ENCODE results near the gene CORO7.

The CORO7 gene

GRCh38 chr16:4332623-4333307 lies 83.6 kb downstream of the CORO7 start:
- DNase-seq, result no peak

GRCh38 chr16:4332083-4332482 lies 84.3 kb downstream of the CORO7 start:
- no peak for DNase-seq

GRCh38 chr16:4330277-4330874 lies 86.0 kb downstream of the CORO7 start:
- DNase-seq, result no peak

GRCh38 chr16:4328782-4329775 lies 87.3 kb downstream of the CORO7 start:
- no peak for DNase-seq

- no peak for DNase-seq
Observed at GRCh38 chr16:4328046-4328781, 88.2 kb downstream of the CORO7 start.

GRCh38 chr16:4327386-4328045 lies 88.9 kb downstream of the CORO7 start:
- DNase-seq, result no peak

GRCh38 chr16:4325253-4325758 lies 91.1 kb downstream of the CORO7 start:
- no peak for DNase-seq

- no peak for DNase-seq
Observed at GRCh38 chr16:4324492-4325252, 91.7 kb downstream of the CORO7 start.

GRCh38 chr16:4323845-4324488 lies 92.4 kb downstream of the CORO7 start:
- DNase-seq, result no peak

GRCh38 chr16:4323071-4323844 lies 93.1 kb downstream of the CORO7 start:
- no peak for DNase-seq

- DNase-seq, result no peak
Observed at GRCh38 chr16:4322121-4323052, 94.0 kb downstream of the CORO7 start.

- DNase-seq, result no peak
Observed at GRCh38 chr16:4321286-4322120, 94.9 kb downstream of the CORO7 start.

- no peak for DNase-seq
Observed at GRCh38 chr16:4320571-4321137, 95.7 kb downstream of the CORO7 start.

GRCh38 chr16:4319454-4320421 lies 96.7 kb downstream of the CORO7 start:
- DNase-seq, result no peak

GRCh38 chr16:4318967-4319366 lies 97.4 kb downstream of the CORO7 start:
- no peak for DNase-seq

- no peak for DNase-seq
Observed at GRCh38 chr16:4318451-4318910, 97.9 kb downstream of the CORO7 start.

All from DMS 273 treated with DMSO at 0.1 percent for 48 hours (cell line).